ENCODE measurements around the gene ATOH8.
"Not testable (repeated sequence)": the region's sequence is repeated elsewhere in the genome, so short reads cannot be mapped to it uniquely, and the experiment has no call there.

ATOH8 gene

GRCh38 chr2:85826990-85827878 lies 73.4 kb downstream of the ATOH8 start:
- FAIRE-seq, result no peak
- peak; percentile 39 for DNase-seq (ENCODE audit: low spot score)

GRCh38 chr2:85827879-85828569 lies 74.2 kb downstream of the ATOH8 start:
- FAIRE-seq, result no peak
- DNase-seq (ENCODE audit: low spot score), result no peak

- FAIRE-seq (no peak), DNase-seq (ENCODE audit: low spot score) (no peak)
These were observed 74.9 kb downstream of the ATOH8 start for GRCh38 chr2:85828725-85829124.

- FAIRE-seq; DNase-seq (ENCODE audit: low spot score): not testable (repeated sequence)
These were observed 75.6 kb downstream of the ATOH8 start for GRCh38 chr2:85829394-85829793.

- FAIRE-seq (no peak), DNase-seq (ENCODE audit: low spot score) (no peak)
These were observed 76.9 kb downstream of the ATOH8 start for GRCh38 chr2:85830645-85831044.

GRCh38 chr2:85831735-85832134 lies 77.9 kb downstream of the ATOH8 start:
- no peak for FAIRE-seq
- DNase-seq (ENCODE audit: low spot score), result no peak

- FAIRE-seq (no peak), DNase-seq (ENCODE audit: low spot score) (no peak)
These were observed 80.7 kb downstream of the ATOH8 start for GRCh38 chr2:85834466-85834865.
